ENCODE data around the gene KY. TPM values are rescaled to one million over a fixed set of nuclear protein-coding genes. Genes with fewer than 3 reads are reported as not detected.

KY gene
- total and polyA plus RNA-seq, 10 of the 15 experiments (the other 5 are each of a cell fraction or from before 2014, with no cell fraction given): 0.04 to 0.11 TPM; not detected in 8

- no TSS peak for BruUV-seq (replicated peaks)
- Histone ChIP-seq H4K20me1 (ENCODE audit: control insufficient read depth, insufficient read depth) (no peaks in the 10 kb centered on the region), H3K27me3 (replicated peaks in 1 of 2; ENCODE audit: control insufficient read depth in 2 of 2, insufficient read depth in 2 of 2, low read length in 1 of 2) (no peaks in the 10 kb centered on the region; a peak in 1 of 4 replicates), H3K27ac (ENCODE audit: control insufficient read depth, insufficient read depth) (no peak overlapping the region), H3K9me3 (replicated peaks; ENCODE audit: control insufficient read depth, insufficient read depth, low read length) (peaks cover 3% of the 10 kb centered on the region; the same call in 2 of the 3 replicates), H3K4me1 (ENCODE audit: control insufficient read depth, insufficient read depth, low read length) (no peaks in the 10 kb centered on the region), H3K79me2 (ENCODE audit: control insufficient read depth, insufficient read depth, low read length) (no peaks in the 10 kb centered on the region), H3K4me3 (no peak overlapping the region), H3K9ac (ENCODE audit: control insufficient read depth, insufficient read depth, low read length) (no peak overlapping the region), H3K4me2 (ENCODE audit: control insufficient read depth, insufficient read depth) (no peak overlapping the region), H2AFZ (ENCODE audit: control insufficient read depth, low read depth, low read length) (no peak overlapping the region), H3K36me3 (ENCODE audit: control insufficient read depth in 2 of 2, insufficient read depth in 2 of 2, low read length in 1 of 2) (no peaks in the 10 kb centered on the region)
- FAIRE-seq: no peak
- no peak for ATAC-seq
- ChIA-PET POLR2A (no interaction called here), CTCF (no interaction called here), SMC1A (ENCODE audit: uncharacterized antibody, unreplicated experiment) (no interaction called here), RAD21 (ENCODE audit: unreplicated experiment) (no interaction called here)
- 37% methylated on average over 1 of the region's 1 CpG for WGBS (ENCODE audit: insufficient coverage, insufficient replicate concordance, low lambda C conversion rate, missing lambda C conversion rate)
- intact Hi-C loops (cut with micrococcal nuclease; ENCODE audit: unreplicated experiment) (no loop called here), in situ Hi-C loops (cut with MboI) (no loop called here)
- DNase-seq (ENCODE audit: low read depth, low spot score): no peak
- TF ChIP-seq ZNF274 (IDR thresholded peaks at IDR 0.05; ENCODE audit: insufficient read depth, insufficient read length): no peak
- TF ChIP-seq CEBPB (IDR thresholded peaks at IDR 0.05; ENCODE audit: borderline replicate concordance in 1 of 2, low read depth in 2 of 2, low read length in 2 of 2): no peak
- TF ChIP-seq PAX5 (IDR thresholded peaks at IDR 0.05; ENCODE audit: borderline replicate concordance, low read depth, low read length): no peak
- TF ChIP-seq, protein P1, sequence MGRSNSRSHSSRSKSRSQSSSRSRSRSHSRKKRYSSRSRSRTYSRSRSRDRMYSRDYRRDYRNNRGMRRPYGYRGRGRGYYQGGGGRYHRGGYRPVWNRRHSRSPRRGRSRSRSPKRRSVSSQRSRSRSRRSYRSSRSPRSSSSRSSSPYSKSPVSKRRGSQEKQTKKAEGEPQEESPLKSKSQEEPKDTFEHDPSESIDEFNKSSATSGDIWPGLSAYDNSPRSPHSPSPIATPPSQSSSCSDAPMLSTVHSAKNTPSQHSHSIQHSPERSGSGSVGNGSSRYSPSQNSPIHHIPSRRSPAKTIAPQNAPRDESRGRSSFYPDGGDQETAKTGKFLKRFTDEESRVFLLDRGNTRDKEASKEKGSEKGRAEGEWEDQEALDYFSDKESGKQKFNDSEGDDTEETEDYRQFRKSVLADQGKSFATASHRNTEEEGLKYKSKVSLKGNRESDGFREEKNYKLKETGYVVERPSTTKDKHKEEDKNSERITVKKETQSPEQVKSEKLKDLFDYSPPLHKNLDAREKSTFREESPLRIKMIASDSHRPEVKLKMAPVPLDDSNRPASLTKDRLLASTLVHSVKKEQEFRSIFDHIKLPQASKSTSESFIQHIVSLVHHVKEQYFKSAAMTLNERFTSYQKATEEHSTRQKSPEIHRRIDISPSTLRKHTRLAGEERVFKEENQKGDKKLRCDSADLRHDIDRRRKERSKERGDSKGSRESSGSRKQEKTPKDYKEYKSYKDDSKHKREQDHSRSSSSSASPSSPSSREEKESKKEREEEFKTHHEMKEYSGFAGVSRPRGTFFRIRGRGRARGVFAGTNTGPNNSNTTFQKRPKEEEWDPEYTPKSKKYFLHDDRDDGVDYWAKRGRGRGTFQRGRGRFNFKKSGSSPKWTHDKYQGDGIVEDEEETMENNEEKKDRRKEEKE (IDR thresholded peaks at IDR 0.05): no peak
- TF ChIP-seq, protein P2, sequence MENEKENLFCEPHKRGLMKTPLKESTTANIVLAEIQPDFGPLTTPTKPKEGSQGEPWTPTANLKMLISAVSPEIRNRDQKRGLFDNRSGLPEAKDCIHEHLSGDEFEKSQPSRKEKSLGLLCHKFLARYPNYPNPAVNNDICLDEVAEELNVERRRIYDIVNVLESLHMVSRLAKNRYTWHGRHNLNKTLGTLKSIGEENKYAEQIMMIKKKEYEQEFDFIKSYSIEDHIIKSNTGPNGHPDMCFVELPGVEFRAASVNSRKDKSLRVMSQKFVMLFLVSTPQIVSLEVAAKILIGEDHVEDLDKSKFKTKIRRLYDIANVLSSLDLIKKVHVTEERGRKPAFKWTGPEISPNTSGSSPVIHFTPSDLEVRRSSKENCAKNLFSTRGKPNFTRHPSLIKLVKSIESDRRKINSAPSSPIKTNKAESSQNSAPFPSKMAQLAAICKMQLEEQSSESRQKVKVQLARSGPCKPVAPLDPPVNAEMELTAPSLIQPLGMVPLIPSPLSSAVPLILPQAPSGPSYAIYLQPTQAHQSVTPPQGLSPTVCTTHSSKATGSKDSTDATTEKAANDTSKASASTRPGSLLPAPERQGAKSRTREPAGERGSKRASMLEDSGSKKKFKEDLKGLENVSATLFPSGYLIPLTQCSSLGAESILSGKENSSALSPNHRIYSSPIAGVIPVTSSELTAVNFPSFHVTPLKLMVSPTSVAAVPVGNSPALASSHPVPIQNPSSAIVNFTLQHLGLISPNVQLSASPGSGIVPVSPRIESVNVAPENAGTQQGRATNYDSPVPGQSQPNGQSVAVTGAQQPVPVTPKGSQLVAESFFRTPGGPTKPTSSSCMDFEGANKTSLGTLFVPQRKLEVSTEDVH (IDR thresholded peaks at IDR 0.05; ENCODE audit: low read depth, partially characterized antibody): no peak
- no peak for TF ChIP-seq CREM (IDR thresholded peaks at IDR 0.05; ENCODE audit: low read depth)
- TF ChIP-seq ZZZ3 (IDR thresholded peaks at IDR 0.05; ENCODE audit: control insufficient read depth, insufficient read length, low read depth): no peak
- no peak for TF ChIP-seq TBL1XR1 (IDR thresholded peaks at IDR 0.05; ENCODE audit: low read depth, low read length)
- no peak for TF ChIP-seq NFIC (IDR thresholded peaks at IDR 0.05; ENCODE audit: low read depth, low read length)
- no peak for TF ChIP-seq ESRRA (IDR thresholded peaks at IDR 0.05; ENCODE audit: low read length)
- no peak for TF ChIP-seq CHD4 (IDR thresholded peaks at IDR 0.05)
- TF ChIP-seq SMC3 (IDR thresholded peaks at IDR 0.05; ENCODE audit: borderline replicate concordance, low read length): no peak
- no peak for TF ChIP-seq E4F1 (IDR thresholded peaks at IDR 0.05; ENCODE audit: borderline replicate concordance, partially characterized antibody)
- TF ChIP-seq, protein P3, sequence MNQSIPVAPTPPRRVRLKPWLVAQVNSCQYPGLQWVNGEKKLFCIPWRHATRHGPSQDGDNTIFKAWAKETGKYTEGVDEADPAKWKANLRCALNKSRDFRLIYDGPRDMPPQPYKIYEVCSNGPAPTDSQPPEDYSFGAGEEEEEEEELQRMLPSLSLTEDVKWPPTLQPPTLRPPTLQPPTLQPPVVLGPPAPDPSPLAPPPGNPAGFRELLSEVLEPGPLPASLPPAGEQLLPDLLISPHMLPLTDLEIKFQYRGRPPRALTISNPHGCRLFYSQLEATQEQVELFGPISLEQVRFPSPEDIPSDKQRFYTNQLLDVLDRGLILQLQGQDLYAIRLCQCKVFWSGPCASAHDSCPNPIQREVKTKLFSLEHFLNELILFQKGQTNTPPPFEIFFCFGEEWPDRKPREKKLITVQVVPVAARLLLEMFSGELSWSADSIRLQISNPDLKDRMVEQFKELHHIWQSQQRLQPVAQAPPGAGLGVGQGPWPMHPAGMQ (IDR thresholded peaks at IDR 0.05; ENCODE audit: borderline replicate concordance): no peak
These were observed 23.0 kb downstream of the KY start for GRCh38 chr3:134627831-134628230.
